ENCODE results near the gene PSMB4. TPM values are rescaled to one million over a fixed set of nuclear protein-coding genes. Genes with fewer than 3 reads are reported as not detected.

PSMB4 gene
- total and polyA plus RNA-seq, 5 donors from 2014 or later: 79.4 to 344 (median 91.6) TPM

GRCh38 chr1:151407304-151407703 is 7.9 kb downstream of the PSMB4 start:
- Mint-ChIP-seq H3K9me3 (no peaks in the 10 kb centered on the region), H3K27ac (peak overlapping the region in 1 of 3 donors; percentile 43), H3K36me3 (peaks cover 59% of the 10 kb centered on the region), H3K27me3 (no peaks in the 10 kb centered on the region), H3K4me1 (peaks cover 0 to 5% (median 3%) of the 10 kb centered on the region in 4 donors), H3K4me3 (peak overlapping the region in 1 of 4 donors; percentile 33)
- no peak overlapping the region for H3K27ac ChIP-seq (ENCODE audit: insufficient read depth, low read length, poor library complexity, severe bottlenecking)
- H3K4me1 ChIP-seq (ENCODE audit: control insufficient read depth, insufficient read depth, low read length, poor library complexity, severe bottlenecking): no peaks in the 10 kb centered on the region
- peaks cover 82% of the 10 kb centered on the region for H3K36me3 ChIP-seq (ENCODE audit: control insufficient read depth, insufficient read depth, low read length)
- H3K9me3 ChIP-seq (ENCODE audit: control insufficient read depth in 2 of 2, low read length in 2 of 2): no peaks in the 10 kb centered on the region
- no peaks in the 10 kb centered on the region for H3K27me3 ChIP-seq (ENCODE audit: control insufficient read depth, insufficient read depth, low read length)
- DNase-seq (no peak), ATAC-seq (ENCODE audit: low read depth in 2 of 2) (no peak)
- no peak overlapping the region for H3K4me3 ChIP-seq (ENCODE audit: low read depth, low read length)

GRCh38 chr1:151408891-151409290 is 9.5 kb downstream of the PSMB4 start:
- Mint-ChIP-seq H3K4me3 (no peak overlapping the region), H3K4me1 (peaks cover 0 to 4% (median 1%) of the 10 kb centered on the region in 4 donors), H3K9me3 (no peaks in the 10 kb centered on the region), H3K36me3 (peaks cover 54% of the 10 kb centered on the region), H3K27ac (no peak overlapping the region), H3K27me3 (no peaks in the 10 kb centered on the region)
- Histone ChIP-seq H3K4me3 (ENCODE audit: low read depth, low read length) (no peak overlapping the region), H3K27me3 (ENCODE audit: control insufficient read depth, insufficient read depth, low read length) (no peaks in the 10 kb centered on the region), H3K4me1 (ENCODE audit: control insufficient read depth, insufficient read depth, low read length, poor library complexity, severe bottlenecking) (no peaks in the 10 kb centered on the region), H3K27ac (ENCODE audit: insufficient read depth, low read length, poor library complexity, severe bottlenecking) (no peak overlapping the region), H3K36me3 (ENCODE audit: control insufficient read depth, insufficient read depth, low read length) (peaks cover 81% of the 10 kb centered on the region), H3K9me3 (ENCODE audit: control insufficient read depth in 2 of 2, low read length in 2 of 2) (no peaks in the 10 kb centered on the region)
- ATAC-seq (ENCODE audit: low read depth in 2 of 2) (no peak), DNase-seq (no peak)

- no peak for ATAC-seq (ENCODE audit: low read depth in 2 of 2)
- H3K27me3 ChIP-seq (ENCODE audit: control insufficient read depth, insufficient read depth, low read length): no peaks in the 10 kb centered on the region
- Mint-ChIP-seq H3K4me1 (peaks cover 0 to 4% (median 0%) of the 10 kb centered on the region in 4 donors), H3K36me3 (peaks cover 45% of the 10 kb centered on the region), H3K27me3 (no peaks in the 10 kb centered on the region), H3K27ac (peak overlapping the region in 1 of 3 donors; percentile 84), H3K4me3 (no peak overlapping the region), H3K9me3 (no peaks in the 10 kb centered on the region)
- DNase-seq: no peak
- H3K9me3 ChIP-seq (ENCODE audit: control insufficient read depth in 2 of 2, low read length in 2 of 2): no peaks in the 10 kb centered on the region
- peaks cover 67% of the 10 kb centered on the region for H3K36me3 ChIP-seq (ENCODE audit: control insufficient read depth, insufficient read depth, low read length)
- no peak overlapping the region for H3K27ac ChIP-seq (ENCODE audit: insufficient read depth, low read length, poor library complexity, severe bottlenecking)
- no peak overlapping the region for H3K4me3 ChIP-seq (ENCODE audit: low read depth, low read length)
- H3K4me1 ChIP-seq (ENCODE audit: control insufficient read depth, insufficient read depth, low read length, poor library complexity, severe bottlenecking): no peaks in the 10 kb centered on the region
Measured at GRCh38 chr1:151411884-151412283, 12.5 kb downstream of the PSMB4 start.

- no peak for ATAC-seq (ENCODE audit: low read depth in 2 of 2)
- peaks cover 31% of the 10 kb centered on the region for H3K36me3 Mint-ChIP-seq
Measured at GRCh38 chr1:151416231-151416630, 16.9 kb downstream of the PSMB4 start.

GRCh38 chr1:151418081-151418480 is 18.7 kb downstream of the PSMB4 start:
- Mint-ChIP-seq H3K27ac (peak overlapping the region in 1 of 3 donors; percentile 5), H3K4me3 (no peak overlapping the region)

More at GRCh38 chr1:151416231-151416630, 16.9 kb downstream of the PSMB4 start:
- no peak overlapping the region for H3K4me3 Mint-ChIP-seq
- no peak for DNase-seq
- no peaks in the 10 kb centered on the region for H3K27me3 Mint-ChIP-seq
- H3K27ac Mint-ChIP-seq: no peak overlapping the region
- no peaks in the 10 kb centered on the region for H3K4me1 ChIP-seq (ENCODE audit: control insufficient read depth, insufficient read depth, low read length, poor library complexity, severe bottlenecking)
- no peaks in the 10 kb centered on the region for H3K9me3 ChIP-seq (ENCODE audit: control insufficient read depth in 2 of 2, low read length in 2 of 2)
- H3K27ac ChIP-seq (ENCODE audit: insufficient read depth, low read length, poor library complexity, severe bottlenecking): no peak overlapping the region
- peaks cover 42% of the 10 kb centered on the region for H3K36me3 ChIP-seq (ENCODE audit: control insufficient read depth, insufficient read depth, low read length)
- H3K27me3 ChIP-seq (ENCODE audit: control insufficient read depth, insufficient read depth, low read length): no peaks in the 10 kb centered on the region
- no peaks in the 10 kb centered on the region for H3K9me3 Mint-ChIP-seq
- H3K4me3 ChIP-seq (ENCODE audit: low read depth, low read length): no peak overlapping the region
- H3K4me1 Mint-ChIP-seq: peaks cover 0 to 4% (median 0%) of the 10 kb centered on the region in 4 donors

GRCh38 chr1:151419819-151420218 is 20.4 kb downstream of the PSMB4 start:
- H3K36me3 ChIP-seq (ENCODE audit: control insufficient read depth, insufficient read depth, low read length): peaks cover 60% of the 10 kb centered on the region
- H3K36me3 Mint-ChIP-seq: peaks cover 37% of the 10 kb centered on the region
- ATAC-seq (ENCODE audit: low read depth in 2 of 2) (no peak), DNase-seq (no peak)
- H3K27ac ChIP-seq (ENCODE audit: insufficient read depth, low read length, poor library complexity, severe bottlenecking): no peak overlapping the region
- no peaks in the 10 kb centered on the region for H3K9me3 Mint-ChIP-seq
- H3K27ac Mint-ChIP-seq: peak overlapping the region in 2 of 3 donors; percentile 49 to 66
- no peaks in the 10 kb centered on the region for H3K4me1 ChIP-seq (ENCODE audit: control insufficient read depth, insufficient read depth, low read length, poor library complexity, severe bottlenecking)
- H3K27me3 Mint-ChIP-seq: no peaks in the 10 kb centered on the region
- no peak overlapping the region for H3K4me3 Mint-ChIP-seq
- H3K27me3 ChIP-seq (ENCODE audit: control insufficient read depth, insufficient read depth, low read length): no peaks in the 10 kb centered on the region
- H3K9me3 ChIP-seq (ENCODE audit: control insufficient read depth in 2 of 2, low read length in 2 of 2): no peaks in the 10 kb centered on the region
- no peak overlapping the region for H3K4me3 ChIP-seq (ENCODE audit: low read depth, low read length)
- H3K4me1 Mint-ChIP-seq: no peaks in the 10 kb centered on the region

More at GRCh38 chr1:151418081-151418480, 18.7 kb downstream of the PSMB4 start:
- DNase-seq (no peak), ATAC-seq (ENCODE audit: low read depth in 2 of 2) (no peak)
- peaks cover 22% of the 10 kb centered on the region for H3K36me3 Mint-ChIP-seq
- H3K27ac ChIP-seq (ENCODE audit: insufficient read depth, low read length, poor library complexity, severe bottlenecking): no peak overlapping the region
- H3K27me3 ChIP-seq (ENCODE audit: control insufficient read depth, insufficient read depth, low read length): no peaks in the 10 kb centered on the region
- peaks cover 45% of the 10 kb centered on the region for H3K36me3 ChIP-seq (ENCODE audit: control insufficient read depth, insufficient read depth, low read length)
- no peaks in the 10 kb centered on the region for H3K9me3 ChIP-seq (ENCODE audit: control insufficient read depth in 2 of 2, low read length in 2 of 2)
- H3K27me3 Mint-ChIP-seq: no peaks in the 10 kb centered on the region
- no peak overlapping the region for H3K4me3 ChIP-seq (ENCODE audit: low read depth, low read length)
- H3K4me1 Mint-ChIP-seq: no peaks in the 10 kb centered on the region
- no peaks in the 10 kb centered on the region for H3K9me3 Mint-ChIP-seq
- no peaks in the 10 kb centered on the region for H3K4me1 ChIP-seq (ENCODE audit: control insufficient read depth, insufficient read depth, low read length, poor library complexity, severe bottlenecking)

GRCh38 chr1:151425103-151425502 is 25.7 kb downstream of the PSMB4 start:
- Histone ChIP-seq H3K27ac (ENCODE audit: insufficient read depth, low read length, poor library complexity, severe bottlenecking) (no peak overlapping the region), H3K36me3 (ENCODE audit: control insufficient read depth, insufficient read depth, low read length) (peaks cover 88% of the 10 kb centered on the region), H3K27me3 (ENCODE audit: control insufficient read depth, insufficient read depth, low read length) (no peaks in the 10 kb centered on the region), H3K9me3 (ENCODE audit: control insufficient read depth in 2 of 2, low read length in 2 of 2) (no peaks in the 10 kb centered on the region), H3K4me1 (ENCODE audit: control insufficient read depth, insufficient read depth, low read length, poor library complexity, severe bottlenecking) (no peaks in the 10 kb centered on the region), H3K4me3 (ENCODE audit: low read depth, low read length) (no peak overlapping the region)
- H3K4me1 Mint-ChIP-seq: peaks cover 0 to 4% (median 1%) of the 10 kb centered on the region in 4 donors
- ATAC-seq (ENCODE audit: low read depth in 2 of 2) (no peak), DNase-seq (no peak)
- H3K27me3 Mint-ChIP-seq: no peaks in the 10 kb centered on the region
- no peaks in the 10 kb centered on the region for H3K9me3 Mint-ChIP-seq
- H3K27ac Mint-ChIP-seq: peak overlapping the region in 2 of 3 donors; percentile 57 to 60
- H3K36me3 Mint-ChIP-seq: peaks cover 39% of the 10 kb centered on the region
- no peak overlapping the region for H3K4me3 Mint-ChIP-seq

- Histone ChIP-seq H3K9me3 (ENCODE audit: control insufficient read depth in 2 of 2, low read length in 2 of 2) (no peaks in the 10 kb centered on the region), H3K27ac (ENCODE audit: insufficient read depth, low read length, poor library complexity, severe bottlenecking) (no peak overlapping the region), H3K36me3 (ENCODE audit: control insufficient read depth, insufficient read depth, low read length) (peaks cover 73% of the 10 kb centered on the region), H3K4me3 (ENCODE audit: low read depth, low read length) (no peak overlapping the region), H3K4me1 (ENCODE audit: control insufficient read depth, insufficient read depth, low read length, poor library complexity, severe bottlenecking) (no peaks in the 10 kb centered on the region), H3K27me3 (ENCODE audit: control insufficient read depth, insufficient read depth, low read length) (no peaks in the 10 kb centered on the region)
- peaks cover 0 to 9% (median 4%) of the 10 kb centered on the region in 4 donors for H3K4me1 Mint-ChIP-seq
- no peaks in the 10 kb centered on the region for H3K27me3 Mint-ChIP-seq
- ATAC-seq (ENCODE audit: low read depth in 2 of 2): no peak
- peak overlapping the region in 1 of 3 donors; percentile 15 for H3K27ac Mint-ChIP-seq
- no peaks in the 10 kb centered on the region for H3K9me3 Mint-ChIP-seq
- H3K36me3 Mint-ChIP-seq: peaks cover 33% of the 10 kb centered on the region
- H3K4me3 Mint-ChIP-seq: no peak overlapping the region
- no peak for DNase-seq
Measured at GRCh38 chr1:151428068-151428467, 28.7 kb downstream of the PSMB4 start.

All from CD4-positive, CD25-positive, alpha-beta regulatory T cell (primary cell).